ENCODE measurements around the gene ANKS1B.

DNA sequence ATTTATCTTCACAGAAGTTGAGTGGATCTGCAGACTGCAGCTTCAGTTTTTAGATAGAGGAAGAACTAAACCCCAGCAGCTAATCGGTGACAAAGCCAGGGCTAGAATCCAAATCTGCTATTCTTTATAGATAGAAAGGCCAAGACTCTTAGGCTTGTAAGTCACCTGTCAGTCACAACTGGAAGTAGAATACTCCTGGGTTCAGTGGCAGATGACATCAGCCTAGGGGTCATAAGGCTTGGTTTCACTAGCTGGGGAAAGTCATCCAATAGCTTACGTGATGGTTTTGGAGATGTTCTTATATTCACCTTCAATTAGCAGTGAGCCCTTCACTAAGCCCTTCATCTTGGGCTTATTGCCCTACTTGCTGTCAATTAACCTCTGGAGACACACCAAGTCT, 1246.2 kb downstream of the ANKS1B start:
- TF ChIP-seq POLR2AphosphoS5 (IDR thresholded peaks at IDR 0.05): no peak
- no peak for TF ChIP-seq POLR2A (IDR thresholded peaks at IDR 0.05)
- TF ChIP-seq, protein P1, sequence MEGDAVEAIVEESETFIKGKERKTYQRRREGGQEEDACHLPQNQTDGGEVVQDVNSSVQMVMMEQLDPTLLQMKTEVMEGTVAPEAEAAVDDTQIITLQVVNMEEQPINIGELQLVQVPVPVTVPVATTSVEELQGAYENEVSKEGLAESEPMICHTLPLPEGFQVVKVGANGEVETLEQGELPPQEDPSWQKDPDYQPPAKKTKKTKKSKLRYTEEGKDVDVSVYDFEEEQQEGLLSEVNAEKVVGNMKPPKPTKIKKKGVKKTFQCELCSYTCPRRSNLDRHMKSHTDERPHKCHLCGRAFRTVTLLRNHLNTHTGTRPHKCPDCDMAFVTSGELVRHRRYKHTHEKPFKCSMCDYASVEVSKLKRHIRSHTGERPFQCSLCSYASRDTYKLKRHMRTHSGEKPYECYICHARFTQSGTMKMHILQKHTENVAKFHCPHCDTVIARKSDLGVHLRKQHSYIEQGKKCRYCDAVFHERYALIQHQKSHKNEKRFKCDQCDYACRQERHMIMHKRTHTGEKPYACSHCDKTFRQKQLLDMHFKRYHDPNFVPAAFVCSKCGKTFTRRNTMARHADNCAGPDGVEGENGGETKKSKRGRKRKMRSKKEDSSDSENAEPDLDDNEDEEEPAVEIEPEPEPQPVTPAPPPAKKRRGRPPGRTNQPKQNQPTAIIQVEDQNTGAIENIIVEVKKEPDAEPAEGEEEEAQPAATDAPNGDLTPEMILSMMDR (IDR thresholded peaks at IDR 0.05): no peak

Measured in suprapubic skin (tissue), 4 donors.